Posterior vena cava (tissue), 2 donors: ENCODE data around the gene INTS13. TPM values are rescaled to one million over a fixed set of nuclear protein-coding genes. Genes with fewer than 3 reads are reported as not detected.
A peak's percentile ranks its signal among the peaks of the same experiment; 100 is the strongest.
"Not testable (repeated sequence)": the region's sequence is repeated elsewhere in the genome, so short reads cannot be mapped to it uniquely, and the experiment has no call there.

Experiments
- DNase-seq: peaks from one replicate; pipeline ENCODE4 v3.0.0-alpha.2; 2020; ENCODE audit warnings: low spot score
- intact Hi-C, 2 donors: fragments of 100-400 bp; cut with DNase I; formaldehyde crosslinking; loops; one replicate each; pipeline versions ENCODE4 v1.14.1 to v1.14.2; 2022 to 2023
- long read RNA-seq, 2 donors: library from polyadenylated mRNA; unstranded; transcript quantifications; one replicate each; pipeline ENCODE4 v2.0.0, GENCODE V29; 2020 to 2021
- total RNA-seq, 2 donors: library from RNA; stranded (reverse); fragmentation: NEBNext Ultra II Directional; extraction: Animal tissue kit (Norgen Biotek cat#: 25700); gene quantifications; one replicate each; pipeline ENCODE4 v1.2.1, GENCODE V29; 2021
- donor health status: DM: yes; HTN: yes; CAD: no.
- donor health status: DM: yes; HTN: yes; CAD: no.

INTS13 gene, protein sequence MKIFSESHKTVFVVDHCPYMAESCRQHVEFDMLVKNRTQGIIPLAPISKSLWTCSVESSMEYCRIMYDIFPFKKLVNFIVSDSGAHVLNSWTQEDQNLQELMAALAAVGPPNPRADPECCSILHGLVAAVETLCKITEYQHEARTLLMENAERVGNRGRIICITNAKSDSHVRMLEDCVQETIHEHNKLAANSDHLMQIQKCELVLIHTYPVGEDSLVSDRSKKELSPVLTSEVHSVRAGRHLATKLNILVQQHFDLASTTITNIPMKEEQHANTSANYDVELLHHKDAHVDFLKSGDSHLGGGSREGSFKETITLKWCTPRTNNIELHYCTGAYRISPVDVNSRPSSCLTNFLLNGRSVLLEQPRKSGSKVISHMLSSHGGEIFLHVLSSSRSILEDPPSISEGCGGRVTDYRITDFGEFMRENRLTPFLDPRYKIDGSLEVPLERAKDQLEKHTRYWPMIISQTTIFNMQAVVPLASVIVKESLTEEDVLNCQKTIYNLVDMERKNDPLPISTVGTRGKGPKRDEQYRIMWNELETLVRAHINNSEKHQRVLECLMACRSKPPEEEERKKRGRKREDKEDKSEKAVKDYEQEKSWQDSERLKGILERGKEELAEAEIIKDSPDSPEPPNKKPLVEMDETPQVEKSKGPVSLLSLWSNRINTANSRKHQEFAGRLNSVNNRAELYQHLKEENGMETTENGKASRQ
- total RNA-seq, result 10 to 100 TPM; 15.1 to 23.0 TPM
- long read RNA-seq, donor 1, partial matches to known transcripts, result 0 of 6 reads
- long read RNA-seq, donor 1, other reads (novel, unspliced or antisense), result 2 of 6 reads
- long read RNA-seq, donor 2, partial matches to known transcripts, result 19 of 25 reads
- long read RNA-seq, donor 2, other reads (novel, unspliced or antisense), result 3 of 25 reads

DNA sequence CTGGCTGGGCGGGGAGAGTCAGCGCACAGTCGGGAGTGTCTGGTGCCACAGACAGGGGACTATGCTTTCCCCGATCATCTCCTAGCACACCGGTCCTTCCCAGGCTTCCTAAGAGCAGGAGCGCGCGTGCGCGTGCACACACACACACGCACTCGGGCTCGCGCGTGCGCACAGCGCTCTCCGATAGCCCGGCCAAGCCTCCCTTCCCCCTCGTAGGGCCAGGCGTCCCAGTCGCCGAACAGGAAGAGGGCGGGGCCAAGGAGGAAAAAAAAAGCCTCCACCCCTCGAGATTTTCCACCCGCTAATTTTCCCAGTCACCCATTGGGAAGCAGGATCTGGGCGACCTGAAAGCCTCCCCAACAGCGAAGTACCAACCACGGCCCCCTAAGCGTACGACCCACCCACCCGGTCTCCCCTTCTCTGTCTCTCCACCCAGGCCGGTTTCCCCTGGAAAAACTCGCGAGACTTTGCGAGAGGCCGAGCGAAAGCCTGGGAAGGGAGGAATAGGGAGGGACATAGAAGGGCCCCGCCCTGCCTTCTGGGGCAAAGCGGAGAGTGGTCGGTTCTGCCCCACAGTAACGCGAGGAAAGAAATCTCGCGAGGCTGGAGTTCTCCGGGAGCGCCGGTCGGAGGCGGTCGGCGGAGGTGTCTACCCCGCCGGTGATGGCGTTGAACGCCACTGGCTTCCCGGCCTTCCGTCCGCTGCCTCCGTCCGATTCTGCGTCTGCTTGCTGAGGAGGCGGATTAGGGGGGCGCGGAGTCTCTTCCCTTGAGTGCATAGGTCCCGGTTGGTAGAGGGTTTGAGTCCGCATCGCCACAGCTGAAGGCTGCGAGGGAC, at the start of gene INTS13, which contains the start of gene FGFR1OP2:
Gene INTS13, minus strand, starts transcription at position 119 of the 838 bp plus-strand sequence. CDS start 1,178 bp downstream, outside the sequence.
Gene FGFR1OP2, plus strand, starts transcription at position 608 of the 838 bp plus-strand sequence. CDS start 15,689 bp downstream, outside the sequence.
- peak; percentile 100 for DNase-seq
- intact Hi-C loops, result loop anchor here in 1 of 2 donors (5.0 kb wide), 1 partner anchor 74 kb away; the partner anchor contains the start of gene TM7SF3

DNA sequence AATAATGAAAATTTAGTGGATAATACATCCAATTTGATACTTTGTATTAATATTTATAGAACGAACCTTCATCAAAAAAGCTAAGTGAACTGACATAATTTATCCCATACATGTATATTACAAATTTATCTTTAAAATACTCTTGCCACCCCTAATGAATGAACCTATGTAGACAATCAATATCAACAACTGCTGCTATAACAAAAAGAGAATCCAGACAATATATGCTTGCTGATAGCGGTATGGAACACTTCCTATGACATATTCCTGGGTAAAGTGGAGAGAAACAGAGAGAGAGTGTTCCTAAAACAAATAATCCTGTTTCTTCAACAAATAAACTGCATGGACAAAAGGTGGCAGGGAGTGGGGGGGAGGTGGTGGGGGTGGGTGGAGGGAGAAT, 45.1 kb upstream of the INTS13 start:
- no peak for DNase-seq
- intact Hi-C loops, result no loop called here

- no peak for DNase-seq
- intact Hi-C loops, result loop anchor here in 1 of 2 donors (5.0 kb wide), 1 partner anchor 77 kb away; no protein-coding TSS in a partner anchor
These were observed 42.0 kb upstream of the INTS13 start for GRCh38 chr12:26979733-26980132.

GRCh38 chr12:26978801-26979200, 41.0 kb upstream of the INTS13 start:
- intact Hi-C loops, result loop anchor here in 1 of 2 donors (5.0 kb wide), 1 partner anchor 76 kb away; no protein-coding TSS in a partner anchor
- no peak for DNase-seq

DNA sequence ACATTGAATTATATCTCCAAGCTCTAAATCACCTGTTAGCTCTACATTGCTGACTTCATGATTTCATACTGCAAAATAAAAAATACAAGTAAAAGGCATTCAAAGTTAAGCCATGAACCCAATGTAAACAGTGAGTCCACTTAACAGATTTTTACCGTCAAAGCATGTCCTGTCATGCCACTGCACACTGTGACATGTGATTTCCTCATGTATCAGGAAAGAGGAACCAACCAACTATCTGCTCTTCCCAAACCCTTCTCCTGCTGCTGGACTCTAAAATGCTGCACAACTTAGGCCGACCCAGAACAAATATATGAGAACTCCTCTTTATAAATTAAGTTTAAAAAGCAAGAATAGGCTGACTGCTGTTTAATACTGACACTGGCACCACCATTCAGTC, 38.9 kb upstream of the INTS13 start:
- intact Hi-C loops, result loop anchor here in 1 of 2 donors (5.0 kb wide), 1 partner anchor 74 kb away; no protein-coding TSS in a partner anchor
- no peak for DNase-seq

- intact Hi-C loops, result no loop called here
- DNase-seq, result no peak
These were observed 34.2 kb upstream of the INTS13 start for GRCh38 chr12:26971963-26972362.

DNA sequence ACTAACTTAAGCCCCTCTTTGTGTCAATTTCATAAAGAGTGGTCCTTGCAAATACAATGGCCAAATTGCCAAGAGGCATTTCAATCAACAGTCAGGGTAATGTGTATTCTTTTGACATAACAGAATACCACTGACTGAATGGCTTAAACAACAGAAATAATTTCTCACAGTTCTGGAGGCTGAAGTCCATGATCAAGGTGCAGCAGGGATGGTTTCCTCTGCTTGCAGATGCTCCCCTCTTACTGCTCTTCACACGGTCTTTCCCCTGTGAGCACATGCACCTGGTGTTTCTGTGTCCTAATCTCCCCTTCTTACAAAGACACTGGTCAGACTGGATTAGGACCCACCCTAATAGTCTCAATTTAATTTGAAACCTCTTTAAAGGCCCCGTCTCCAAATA, 32.4 kb upstream of the INTS13 start:
- intact Hi-C loops, result no loop called here
- DNase-seq, result no peak

DNA sequence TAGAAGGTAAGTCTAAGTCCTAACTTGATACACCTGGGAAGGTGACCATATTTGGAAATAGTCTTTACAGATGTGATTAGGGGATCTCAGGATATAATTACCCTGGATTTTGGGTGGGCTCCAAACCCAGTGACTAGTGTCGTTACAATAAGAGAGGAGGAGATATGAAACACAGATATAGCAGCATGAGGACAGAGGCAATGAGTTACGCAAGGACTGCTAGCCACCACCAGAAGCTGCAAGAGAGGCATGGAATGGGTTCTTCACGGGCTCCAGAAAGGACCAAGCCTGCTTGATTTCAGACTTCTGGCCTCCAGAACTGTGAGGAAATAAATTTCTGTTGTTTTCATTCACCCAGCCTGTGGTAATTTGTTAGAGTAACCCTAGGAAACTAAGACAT, 29.1 kb upstream of the INTS13 start:
- no peak for DNase-seq
- intact Hi-C loops, result no loop called here

DNA sequence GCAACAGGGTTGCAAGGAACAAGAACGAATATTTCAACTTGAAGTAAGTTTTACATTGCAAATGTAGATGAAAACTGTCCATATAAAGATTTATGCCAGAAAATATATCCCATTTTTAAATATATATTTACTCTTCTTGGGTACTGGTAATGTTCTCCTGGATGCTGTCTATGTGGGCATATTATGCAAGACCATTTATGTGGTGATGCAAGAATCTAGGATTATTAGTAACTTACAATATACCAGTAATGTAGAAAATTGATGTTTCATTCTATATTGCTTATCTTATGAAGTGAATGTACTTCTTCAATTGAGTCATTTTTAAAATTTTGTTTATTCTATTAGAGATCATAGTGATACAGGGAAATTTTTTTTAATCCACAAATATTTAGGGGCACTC, 25.6 kb upstream of the INTS13 start:
- DNase-seq, result no peak
- intact Hi-C loops, result no loop called here

- DNase-seq, result no peak
- intact Hi-C loops, result no loop called here
These were observed 24.0 kb upstream of the INTS13 start for GRCh38 chr12:26961803-26962202.

DNA sequence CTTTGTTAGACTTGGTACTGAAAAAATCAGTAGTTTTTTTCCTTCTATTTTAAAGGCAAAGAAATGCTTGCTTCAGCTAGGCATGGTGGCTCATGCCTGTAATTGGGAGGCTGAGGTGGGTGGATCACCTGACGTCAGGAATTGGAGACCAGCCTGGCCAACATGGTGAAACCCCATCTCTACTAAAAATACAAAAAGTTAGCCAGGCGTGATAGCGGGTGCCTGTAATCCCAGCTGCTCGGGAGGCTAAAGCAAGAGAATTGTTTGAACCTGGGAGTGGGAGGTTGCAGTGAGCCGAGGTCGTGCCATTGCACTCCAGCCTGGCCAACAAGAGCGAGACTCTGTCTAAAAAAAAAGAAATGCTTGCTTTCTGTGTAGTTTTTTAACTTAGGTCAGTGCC, 23.6 kb upstream of the INTS13 start:
- DNase-seq, intact Hi-C loops: not testable (repeated sequence)

DNA sequence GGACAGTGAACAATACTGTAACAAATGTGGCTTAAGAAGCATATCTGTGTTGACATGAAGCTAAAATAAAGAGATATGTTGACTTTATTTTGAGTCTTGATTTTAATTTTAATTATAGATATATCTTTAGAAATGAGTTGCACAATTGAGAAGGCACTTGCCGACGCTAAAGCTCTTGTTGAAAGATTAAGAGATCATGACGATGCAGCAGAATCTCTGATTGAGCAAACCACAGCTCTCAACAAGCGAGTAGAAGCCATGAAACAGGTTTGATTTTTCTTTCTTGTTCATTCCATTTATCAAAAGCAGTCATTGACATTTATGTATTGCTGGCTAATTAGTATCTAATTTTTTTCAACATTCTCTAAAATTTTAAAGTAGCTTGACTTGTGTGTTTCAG, 16.2 kb upstream of the INTS13 start:
- intact Hi-C loops, result loop anchor here in 1 of 2 donors (10.0 kb wide), 1 partner anchor 701 kb away; no protein-coding TSS in a partner anchor
- DNase-seq, result no peak

DNA sequence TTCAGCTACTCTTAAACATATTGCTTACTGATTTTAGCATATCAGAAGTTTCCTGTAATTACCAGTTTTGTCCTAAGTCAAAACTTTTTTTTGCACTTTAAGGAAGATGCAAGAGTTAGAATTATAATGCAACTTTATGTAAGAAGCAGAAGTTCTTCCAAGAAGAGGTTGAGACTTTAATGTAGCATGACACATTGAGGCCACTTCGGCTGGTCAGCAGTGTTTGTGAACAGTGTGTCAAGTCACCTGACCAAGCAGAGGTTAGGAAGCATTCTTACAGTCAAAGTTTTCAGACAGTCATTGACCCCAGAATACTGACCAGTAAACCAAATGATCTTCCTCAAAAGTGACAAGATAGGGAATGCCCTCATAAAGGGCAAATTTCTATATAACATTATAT, 15.7 kb upstream of the INTS13 start:
- intact Hi-C loops, result loop anchor here in 1 of 2 donors (10.0 kb wide), 1 partner anchor 701 kb away; no protein-coding TSS in a partner anchor
- DNase-seq, result no peak

DNA sequence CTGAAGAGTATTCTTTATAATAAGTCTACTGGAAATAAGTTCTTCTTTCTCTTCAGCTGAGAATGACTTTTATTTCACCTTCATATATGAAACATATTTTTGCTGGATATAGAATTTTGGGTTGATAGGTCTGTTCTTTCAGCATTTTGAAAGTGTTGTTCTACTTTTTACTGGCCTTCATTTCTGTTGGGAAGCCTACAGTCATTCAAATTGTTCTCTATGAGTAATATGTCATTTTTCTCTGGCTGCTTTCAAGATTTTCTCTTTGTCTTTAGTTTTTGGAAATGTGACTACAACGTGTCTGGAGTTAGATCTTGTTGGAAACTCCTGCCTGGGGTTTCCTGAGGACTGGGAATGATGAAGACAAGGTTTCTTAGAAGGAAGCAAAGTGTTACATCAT, 10.5 kb upstream of the INTS13 start:
- no peak for DNase-seq
- intact Hi-C loops, result loop anchor here in 1 of 2 donors (10.0 kb wide), 1 partner anchor 984 kb away; no protein-coding TSS in a partner anchor

GRCh38 chr12:26941215-26941594, 3.4 kb upstream of the INTS13 start:
- intact Hi-C loops, result loop anchor here in 1 of 2 donors (10.0 kb wide), 1 partner anchor 976 kb away; no protein-coding TSS in a partner anchor
- DNase-seq, result no peak

DNA sequence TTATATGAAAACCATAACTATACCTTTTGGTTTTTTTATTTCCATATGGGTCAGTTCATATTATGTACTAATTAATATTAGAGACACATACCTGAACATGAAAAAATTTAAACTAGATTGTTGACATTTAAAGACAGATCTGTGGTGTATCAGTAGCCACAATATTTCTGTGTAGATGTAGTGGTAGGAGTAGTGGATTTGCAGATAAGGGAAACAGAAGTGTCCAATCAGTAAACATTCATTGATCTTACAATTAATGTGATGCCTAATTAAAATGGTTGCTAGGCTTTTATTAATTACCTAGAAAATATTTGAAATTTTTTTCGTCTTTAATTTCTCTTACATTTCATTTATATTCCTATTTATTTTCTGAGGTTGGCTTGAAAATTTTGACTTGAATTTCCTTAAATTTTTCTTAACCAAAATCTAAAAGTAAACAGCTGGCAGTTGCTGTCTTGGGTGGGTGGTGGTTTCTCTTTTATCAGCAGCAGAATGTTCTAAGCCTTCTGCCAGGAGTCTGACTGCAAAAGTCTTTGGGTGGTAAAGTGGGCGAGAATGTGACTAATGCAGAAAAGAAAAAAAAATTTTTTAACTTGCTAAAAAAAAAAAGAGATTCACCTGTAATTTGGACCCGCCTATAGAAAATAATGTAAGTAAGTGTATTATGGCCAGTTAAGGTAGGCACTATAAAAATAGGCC, 2.9 kb upstream of the INTS13 start:
- intact Hi-C loops, result loop anchor here in 1 of 2 donors (10.0 kb wide), 1 partner anchor 976 kb away; no protein-coding TSS in a partner anchor
- no peak for DNase-seq

- DNase-seq, result no peak
- intact Hi-C loops, result loop anchor here (5.0 to 10.0 kb wide), 2 partner anchors 72 to 975 kb away; partner anchors contain the start of gene TM7SF3 (in 1 of the 2)
These were observed 2.2 kb upstream of the INTS13 start for GRCh38 chr12:26939953-26940352.
